Measurements from ENCODE around the gene GFPT1.
A peak's percentile ranks its signal among the peaks of the same experiment; 100 is the strongest.
"Not testable (repeated sequence)": the region's sequence is repeated elsewhere in the genome, so short reads cannot be mapped to it uniquely, and the experiment has no call there.

GFPT1 gene

DNA sequence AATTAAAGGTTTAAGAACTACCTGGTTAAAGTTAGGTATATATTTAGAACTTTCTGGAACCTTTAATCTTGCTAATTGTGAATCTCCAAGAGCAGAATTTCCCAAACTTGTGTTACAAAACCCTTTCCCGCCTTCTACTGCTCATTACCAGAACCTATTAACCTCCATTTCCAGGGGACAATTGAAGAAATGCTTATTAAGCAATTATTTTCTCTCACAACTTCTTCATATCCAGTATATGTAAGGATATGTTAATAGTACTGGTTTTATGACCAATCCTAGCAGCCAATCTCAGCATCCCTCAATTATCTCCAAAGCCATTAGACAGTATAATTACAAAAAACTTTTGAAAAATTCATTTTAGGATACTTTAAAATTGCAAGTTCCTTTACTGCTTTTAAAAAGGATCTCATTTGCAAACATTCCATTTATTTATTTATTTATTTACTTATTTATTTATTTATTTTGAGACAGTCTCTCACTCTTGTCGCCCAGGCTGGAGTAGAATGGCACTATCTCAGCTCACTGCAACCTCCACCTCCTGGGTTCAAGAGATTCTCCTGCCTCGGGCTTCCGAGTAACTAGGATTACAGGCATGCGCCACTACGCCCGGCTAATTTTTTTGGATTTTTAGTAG, 3.7 kb downstream of the GFPT1 start:
- DNase-seq (ENCODE audit: low spot score): no peak

DNA sequence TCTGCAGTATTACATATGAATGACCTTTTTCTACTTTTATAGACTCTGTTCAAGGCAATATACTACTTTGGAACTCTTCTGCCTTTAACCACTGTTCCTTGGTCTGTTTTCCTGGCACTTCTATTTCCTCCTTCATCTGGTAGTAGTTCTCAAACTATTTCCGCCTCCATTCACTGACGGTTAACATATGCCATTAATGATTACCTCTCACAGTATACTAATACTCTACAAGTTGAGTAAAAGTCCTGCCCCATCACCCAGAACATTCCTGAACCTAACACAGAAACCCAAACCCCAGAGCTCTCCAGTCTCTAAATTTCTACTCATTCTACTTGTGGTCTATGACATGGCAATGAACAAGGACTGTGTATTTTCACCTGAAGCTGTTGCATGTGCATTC, 4.5 kb downstream of the GFPT1 start:
- no peak for DNase-seq (ENCODE audit: low spot score)

DNA sequence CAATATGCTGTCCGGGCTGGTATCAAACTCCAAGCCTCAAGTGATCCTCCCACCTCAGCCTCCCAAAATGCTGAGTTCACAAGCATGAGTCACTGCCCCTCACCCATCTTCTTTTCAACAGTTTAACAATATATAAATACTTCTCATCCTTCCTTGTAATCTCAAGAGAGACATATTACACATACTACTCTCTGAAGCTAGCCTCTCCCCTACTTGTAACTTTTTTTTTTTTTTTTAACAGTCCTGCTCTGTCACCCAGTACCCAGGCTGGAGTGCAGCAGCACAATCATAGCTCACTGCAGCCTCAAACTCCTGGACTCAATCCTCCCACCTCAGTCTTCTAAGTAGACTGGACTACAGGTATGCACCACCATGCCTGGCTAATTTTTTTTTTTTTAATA, 5.7 kb downstream of the GFPT1 start:
- DNase-seq (ENCODE audit: low spot score): peak; percentile 30

DNA sequence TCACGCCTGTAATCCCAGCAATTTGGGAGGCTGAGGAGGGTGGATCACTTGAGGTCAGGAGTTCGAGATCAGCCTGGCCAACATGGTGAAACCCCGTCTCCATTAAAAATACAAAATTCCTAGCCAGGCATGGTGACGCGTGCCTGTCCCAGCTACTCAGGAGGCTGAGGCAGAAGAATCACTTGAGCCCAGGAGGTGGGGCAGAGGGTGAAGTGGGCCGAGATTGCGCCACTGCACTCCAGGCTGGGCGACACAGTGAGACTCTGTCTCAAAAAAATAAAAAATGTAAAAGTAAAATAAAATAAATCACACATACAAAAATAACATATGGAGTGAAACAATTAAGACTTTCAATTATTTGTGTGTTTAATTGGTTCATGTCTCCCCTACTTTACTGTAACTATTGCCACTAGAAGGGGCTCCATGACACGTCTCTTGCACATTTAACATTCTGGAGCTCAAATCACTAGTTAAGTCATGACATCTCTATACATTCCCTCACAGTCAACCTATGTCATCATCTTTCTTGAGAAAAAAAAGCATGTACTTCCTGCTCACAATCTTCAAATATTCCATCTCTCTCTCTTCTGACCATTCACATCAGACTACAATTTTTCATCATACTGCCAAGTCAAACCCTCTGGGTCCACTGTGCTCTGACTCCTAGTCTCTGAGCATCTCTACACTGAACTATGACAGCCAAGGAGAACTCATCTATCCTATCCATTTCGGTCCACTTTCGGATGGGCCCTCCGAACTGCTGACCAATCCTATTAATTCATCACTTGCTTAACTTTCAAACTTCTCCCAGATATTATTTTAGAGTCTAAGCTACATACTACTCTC, 6.7 kb downstream of the GFPT1 start:
- no peak for DNase-seq (ENCODE audit: low spot score)

- DNase-seq (ENCODE audit: low spot score): no peak
Measured at GRCh38 chr2:69376403-69376802, 10.6 kb downstream of the GFPT1 start.

- DNase-seq (ENCODE audit: low spot score): peak; percentile 37
Measured at GRCh38 chr2:69375494-69376353, 11.3 kb downstream of the GFPT1 start.

DNA sequence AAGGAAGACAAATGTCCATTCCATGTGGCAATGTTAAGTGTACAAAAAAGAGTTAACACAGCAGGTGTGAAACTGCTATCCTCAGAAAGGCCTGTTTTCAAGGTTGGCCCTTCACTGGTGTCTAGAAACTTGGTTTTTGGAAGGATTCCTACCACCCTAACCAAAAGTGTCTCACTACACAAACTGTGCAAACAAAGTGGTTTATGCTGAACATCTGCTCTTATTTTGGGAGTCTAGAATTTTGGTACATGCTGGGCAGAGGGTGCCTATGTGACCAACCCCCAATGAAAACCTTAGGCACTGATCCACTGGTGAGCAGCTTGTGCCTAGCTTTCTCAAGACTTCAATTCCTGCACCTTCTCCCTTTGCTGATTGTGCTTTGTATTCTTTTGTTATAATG, 14.3 kb downstream of the GFPT1 start:
- no peak for DNase-seq (ENCODE audit: low spot score)

DNA sequence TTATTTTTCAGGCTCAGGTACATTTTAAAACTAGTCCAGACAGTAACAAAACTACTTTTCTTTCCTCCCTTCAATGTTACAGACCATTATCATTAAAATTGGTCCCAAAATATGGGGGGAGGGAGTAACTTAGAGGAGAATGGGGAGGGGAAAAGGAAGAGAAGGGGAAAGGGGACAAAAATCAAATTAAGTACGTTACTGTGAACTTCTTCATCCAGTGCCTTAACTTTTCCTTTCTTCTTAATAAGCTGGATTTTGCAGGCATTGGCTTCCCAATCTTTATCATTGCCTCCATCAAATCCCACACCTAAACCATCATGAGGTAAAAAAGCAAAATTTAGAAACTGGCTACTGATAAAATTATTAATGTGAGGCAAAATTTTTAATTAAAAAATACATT, 17.2 kb downstream of the GFPT1 start:
- DNase-seq (ENCODE audit: low spot score): no peak

DNA sequence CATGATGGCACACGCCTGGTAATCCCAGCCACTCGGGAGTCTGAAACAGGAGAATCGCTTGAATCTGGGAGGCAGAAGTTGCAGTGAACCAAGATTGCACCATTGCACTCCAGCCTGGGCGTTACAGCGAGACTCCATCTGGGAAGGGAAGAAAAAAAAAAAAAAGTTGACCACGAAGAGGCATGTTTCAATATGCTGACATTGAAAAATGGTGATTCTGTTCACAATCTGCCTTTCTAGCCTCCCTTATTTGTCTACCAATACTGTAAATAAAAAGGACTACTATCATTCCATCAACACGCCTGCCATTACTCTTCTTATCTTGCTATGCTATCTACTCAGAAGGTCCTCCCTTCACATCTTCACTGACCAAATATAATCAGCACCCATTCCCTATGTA, 18.4 kb downstream of the GFPT1 start:
- no peak for DNase-seq (ENCODE audit: low spot score)

- no peak for DNase-seq (ENCODE audit: low spot score)
Measured at GRCh38 chr2:69359371-69359770, 27.7 kb downstream of the GFPT1 start.

DNA sequence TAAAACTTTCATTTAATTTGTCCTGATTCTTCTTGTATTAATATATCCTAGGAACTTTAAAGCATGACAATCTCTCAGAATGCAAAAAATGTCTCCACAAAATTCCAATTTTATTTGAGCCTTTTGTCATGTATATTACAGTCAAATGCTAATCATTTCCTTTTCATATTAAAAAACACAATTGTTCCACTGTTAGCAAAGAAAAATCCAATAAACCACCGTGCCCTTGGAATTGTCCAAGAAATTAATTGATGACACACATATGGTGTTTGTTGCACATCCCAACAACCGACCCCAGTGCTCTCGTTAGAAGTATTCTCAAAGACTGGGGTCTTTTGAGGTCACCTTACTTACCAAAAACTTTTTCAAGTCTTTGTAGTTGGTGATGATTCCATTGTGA, 28.1 kb downstream of the GFPT1 start:
- no peak for DNase-seq (ENCODE audit: low spot score)

DNA sequence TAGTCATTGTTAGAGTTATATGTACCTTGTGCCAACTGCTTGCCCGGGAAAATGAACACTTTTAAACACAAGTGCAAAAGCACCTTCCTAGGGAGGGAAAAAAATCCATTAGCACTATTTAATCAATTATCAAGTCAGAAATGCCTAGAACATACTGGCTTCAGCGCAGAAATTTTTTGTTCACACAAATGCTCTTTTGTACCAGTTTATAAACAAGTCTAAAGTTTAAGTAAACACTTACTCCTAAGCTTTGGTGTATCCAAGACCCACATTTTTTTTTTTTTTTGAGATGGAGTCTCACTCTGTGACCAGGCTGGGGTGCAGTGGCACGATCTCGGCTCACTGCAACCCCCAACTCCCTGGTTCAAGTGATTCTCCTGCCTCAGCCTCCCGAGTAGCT, 30.6 kb downstream of the GFPT1 start:
- no peak for DNase-seq (ENCODE audit: low spot score)

DNA sequence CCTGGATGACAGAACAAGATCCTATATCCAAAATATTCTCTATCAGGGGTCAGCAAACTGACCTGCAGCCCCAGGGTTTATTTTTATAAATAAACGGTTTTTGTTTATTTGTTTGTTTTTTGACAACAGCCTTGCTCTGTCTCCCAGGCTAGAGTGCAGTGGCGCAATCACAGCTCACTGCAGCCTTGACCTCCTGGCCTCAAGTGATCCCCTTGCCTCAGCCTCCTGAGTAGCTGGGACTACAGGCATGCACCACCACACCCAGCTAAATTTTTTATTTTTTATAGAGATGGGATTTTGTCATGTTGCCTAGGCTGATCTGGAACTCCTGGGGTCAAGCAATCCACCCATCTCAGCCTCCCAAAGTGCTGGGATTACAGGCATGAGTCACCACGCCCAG, 32.1 kb downstream of the GFPT1 start:
- not testable (repeated sequence) for DNase-seq (ENCODE audit: low spot score)

DNA sequence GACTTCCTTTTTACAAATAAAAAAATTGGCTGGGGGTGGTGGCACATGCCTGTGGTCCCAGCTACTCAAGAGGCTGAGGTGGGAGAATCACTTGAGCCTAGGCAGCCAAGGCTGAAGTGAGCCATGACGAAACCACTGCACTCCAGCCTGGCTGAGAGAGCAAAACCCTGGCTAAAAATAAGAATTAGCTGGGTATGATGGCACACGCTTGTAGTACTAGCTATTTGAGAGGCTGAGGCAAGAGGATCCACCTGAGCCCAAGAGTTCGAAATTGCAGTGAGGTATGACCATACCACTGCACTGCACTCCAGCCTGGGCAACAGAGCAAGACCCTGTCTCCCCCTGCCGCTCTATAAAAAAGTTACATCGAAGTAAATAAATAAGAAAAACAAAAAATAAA, 33.7 kb downstream of the GFPT1 start:
- DNase-seq (ENCODE audit: low spot score): no peak

DNA sequence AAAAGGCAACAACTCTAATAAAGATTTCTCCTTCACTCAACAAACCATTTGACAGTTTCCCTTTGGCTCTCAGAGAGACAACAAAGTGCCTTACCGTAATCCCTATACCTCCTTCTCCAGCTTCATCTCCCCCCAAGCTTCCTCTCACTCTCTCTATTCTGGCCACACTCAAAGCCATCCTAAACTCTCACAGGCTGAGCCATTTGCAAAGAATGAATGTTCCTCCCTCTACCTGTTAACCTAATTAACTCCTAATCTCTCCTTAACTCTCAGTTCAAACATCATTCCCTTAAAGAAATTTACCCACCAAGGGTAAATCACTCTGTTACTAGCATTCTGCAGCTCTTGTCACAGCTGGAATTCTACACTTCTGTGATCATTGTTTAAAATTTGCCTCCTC, 38.2 kb downstream of the GFPT1 start:
- DNase-seq (ENCODE audit: low spot score): no peak

GRCh38 chr2:69345434-69345833, 41.6 kb downstream of the GFPT1 start:
- peak; percentile 8 for DNase-seq (ENCODE audit: low spot score)

GRCh38 chr2:69344305-69344704, 42.7 kb downstream of the GFPT1 start:
- DNase-seq (ENCODE audit: low spot score): no peak

- DNase-seq (ENCODE audit: low spot score): no peak
Measured at GRCh38 chr2:69340101-69340775, 46.8 kb downstream of the GFPT1 start.

GRCh38 chr2:69335311-69335710, 51.7 kb downstream of the GFPT1 start:
- DNase-seq (ENCODE audit: low spot score): no peak

GRCh38 chr2:69333352-69333751, 53.7 kb downstream of the GFPT1 start:
- DNase-seq (ENCODE audit: low spot score): no peak

DNA sequence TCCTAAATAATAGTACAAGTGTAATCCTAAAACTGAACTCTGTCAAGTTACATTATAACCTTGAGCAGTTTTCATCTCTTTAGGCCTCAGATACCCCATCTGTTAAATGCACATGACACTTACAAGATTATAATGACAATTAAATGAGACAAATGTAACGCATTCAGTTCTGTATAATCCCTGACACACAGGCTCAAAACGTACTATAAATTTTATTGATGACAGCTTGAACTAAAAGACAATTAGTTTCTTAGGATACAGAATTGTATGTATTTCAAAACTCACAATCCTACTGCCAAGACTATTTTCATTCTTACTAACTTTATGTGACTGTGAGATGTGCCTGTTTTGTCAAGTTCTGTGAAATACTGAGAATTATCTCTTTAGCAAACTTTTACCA, 56.2 kb downstream of the GFPT1 start:
- DNase-seq (ENCODE audit: low spot score): no peak

GRCh38 chr2:69322631-69323030, 64.4 kb downstream of the GFPT1 start:
- DNase-seq (ENCODE audit: low spot score): no peak

Data from activated CD4-positive, alpha-beta T cell treated with anti-CD3 and anti-CD28 coated beads, Interleukin-2, Interleukin-4, amounts not matched to agents 100 ng/mL and 50 ng/mL, durations not matched to agents 16 hours and 8 hours (primary cell).